Measurements from ENCODE around the gene SREBF2.

Gene SREBF2

DNA sequence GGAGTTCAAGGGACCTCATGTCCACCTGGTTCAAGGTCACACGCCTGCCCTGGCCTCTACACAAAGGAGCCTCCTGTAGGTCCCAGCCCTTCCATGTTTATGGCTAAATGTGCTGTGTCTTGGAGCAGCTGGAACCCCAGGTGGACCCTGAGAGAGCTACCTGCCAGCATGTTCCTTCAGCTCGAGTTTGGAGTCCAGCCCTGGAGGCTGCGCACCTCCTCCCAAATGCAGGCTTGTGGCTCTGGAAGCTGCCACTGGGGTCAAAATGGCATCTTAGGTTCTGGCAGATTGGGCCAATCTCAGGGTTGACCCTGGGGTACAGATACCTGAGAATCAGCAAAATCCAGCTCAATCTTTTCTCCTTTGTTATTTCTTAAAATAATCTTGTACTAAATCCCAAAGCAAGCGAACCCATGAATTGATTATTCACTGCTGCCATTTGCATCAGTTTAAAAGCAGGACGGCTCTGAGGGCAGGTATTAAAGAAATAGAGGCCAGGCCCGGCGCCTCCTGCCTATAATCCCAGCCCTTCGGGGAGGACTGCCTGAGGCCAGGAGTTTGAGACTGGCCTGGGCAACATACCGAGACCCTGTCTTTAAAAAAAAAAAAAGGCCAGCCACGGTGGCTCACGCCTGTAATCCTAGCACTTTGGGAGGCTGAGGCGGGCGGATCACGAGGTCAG, 90.8 kb downstream of the SREBF2 start:
- no peak for DNase-seq

DNA sequence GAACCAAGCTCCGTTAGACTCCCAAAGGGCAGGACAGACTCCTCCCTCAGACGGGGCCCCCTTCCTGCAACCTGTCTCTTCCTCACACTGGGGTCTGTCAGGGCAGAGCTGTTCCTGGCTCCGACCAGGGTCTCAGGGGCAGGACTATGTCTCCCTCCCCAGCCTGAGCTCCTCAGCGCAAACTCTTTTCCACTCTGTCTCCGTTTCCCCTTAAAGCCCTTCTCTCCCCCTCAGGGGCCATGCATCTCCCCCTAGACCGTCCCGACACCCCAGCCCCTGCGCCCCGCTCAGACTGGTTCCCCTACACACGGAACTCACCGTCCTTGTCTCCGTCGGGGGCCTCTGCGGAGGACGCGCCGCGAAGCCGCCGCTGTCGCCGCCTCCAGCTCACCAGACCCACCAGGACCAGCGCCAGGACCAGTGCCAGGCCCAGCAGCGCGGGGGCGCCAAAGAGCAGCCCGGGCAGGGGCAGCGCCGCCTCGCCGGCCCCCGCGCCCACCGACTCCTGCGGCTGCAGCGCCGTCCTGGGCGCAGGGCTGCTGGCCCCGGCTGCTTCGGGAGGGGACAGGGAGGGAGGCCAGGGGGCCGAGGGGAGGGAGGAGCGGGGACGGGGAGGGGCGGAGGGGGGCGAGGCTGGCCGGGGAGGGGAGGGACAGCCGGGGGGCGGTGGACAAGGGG, 93.0 kb downstream of the SREBF2 start:
- DNase-seq, result peak; percentile 64

DNA sequence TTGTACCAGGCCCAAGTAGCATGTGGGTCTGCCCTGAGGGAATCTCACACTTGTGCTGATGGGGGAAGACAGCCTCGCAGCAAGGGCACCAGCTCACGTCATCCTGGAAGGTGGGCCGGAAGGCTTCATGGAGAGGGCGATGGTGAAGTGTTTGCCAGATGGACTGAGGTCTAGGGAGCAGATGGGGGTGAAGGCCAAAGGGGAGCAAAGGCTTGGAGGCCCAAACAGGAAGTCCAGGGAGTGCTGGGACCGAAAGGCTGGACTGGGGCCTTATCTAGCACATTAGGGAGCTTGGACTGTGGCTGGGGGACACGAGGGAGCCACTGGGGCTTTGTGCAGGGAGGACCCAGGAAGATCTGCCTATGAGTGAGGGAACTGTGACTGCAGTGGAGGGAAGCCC, 94.9 kb downstream of the SREBF2 start:
- DNase-seq, result no peak

DNA sequence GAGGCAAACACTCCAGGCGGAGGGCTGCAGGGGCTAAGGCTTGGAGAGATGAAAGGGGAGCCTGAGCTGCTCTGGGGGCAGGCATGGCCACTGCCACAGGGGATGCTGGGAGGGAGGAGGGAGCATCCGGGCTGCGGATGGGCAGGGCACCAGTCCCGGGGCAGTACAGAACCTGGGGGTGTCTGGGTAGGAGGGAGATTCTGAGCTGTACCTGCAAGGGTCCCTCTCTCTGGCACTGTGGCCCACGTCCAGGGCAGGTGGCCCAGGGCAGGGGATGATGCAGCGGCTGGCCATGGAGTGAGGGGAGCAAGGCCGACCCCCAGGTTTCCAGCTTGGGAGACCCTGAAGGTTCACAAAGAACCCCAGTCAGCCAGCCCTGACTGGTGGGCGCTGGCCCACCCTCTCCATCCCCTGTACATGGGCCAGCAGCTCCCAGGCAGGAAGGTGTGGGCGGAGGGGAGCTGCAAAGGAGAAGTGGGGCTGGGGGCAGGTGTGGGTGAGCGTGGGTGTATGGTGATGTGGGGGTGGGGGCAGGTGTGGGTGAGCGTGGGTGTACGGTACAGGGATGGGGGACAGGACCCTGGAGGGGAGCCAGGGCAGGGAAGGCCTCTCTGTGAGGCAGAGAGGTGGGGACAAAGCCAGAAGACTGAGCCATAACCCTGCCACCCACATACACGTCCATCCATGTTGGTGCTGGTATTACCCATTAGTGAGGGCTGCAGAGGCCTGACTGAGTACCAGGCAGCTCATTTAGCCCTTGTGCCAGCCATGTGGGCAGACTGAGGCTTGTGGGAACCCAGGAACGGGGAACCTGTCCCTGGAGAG, 95.9 kb downstream of the SREBF2 start:
- DNase-seq, result no peak

DNA sequence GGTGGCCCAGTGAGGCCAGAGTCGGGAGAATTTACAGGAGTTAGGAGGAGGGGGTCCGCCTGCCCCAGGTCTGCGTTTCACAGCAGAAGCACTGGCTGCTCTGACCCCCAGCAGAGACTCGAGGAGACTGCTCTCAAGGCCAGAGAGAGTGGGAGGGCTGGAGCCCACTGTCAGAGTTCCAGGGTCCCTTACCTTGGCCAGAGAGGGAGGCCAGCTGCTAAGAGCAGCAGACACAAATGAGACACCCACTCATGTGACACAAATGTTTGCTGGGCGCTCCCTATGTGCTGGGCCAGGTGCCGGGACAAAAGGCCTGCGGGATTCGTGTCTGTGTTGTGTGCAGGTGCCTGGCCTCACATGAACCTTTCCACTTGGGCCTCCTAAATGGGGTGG, 96.5 kb downstream of the SREBF2 start:
- no peak for DNase-seq

DNA sequence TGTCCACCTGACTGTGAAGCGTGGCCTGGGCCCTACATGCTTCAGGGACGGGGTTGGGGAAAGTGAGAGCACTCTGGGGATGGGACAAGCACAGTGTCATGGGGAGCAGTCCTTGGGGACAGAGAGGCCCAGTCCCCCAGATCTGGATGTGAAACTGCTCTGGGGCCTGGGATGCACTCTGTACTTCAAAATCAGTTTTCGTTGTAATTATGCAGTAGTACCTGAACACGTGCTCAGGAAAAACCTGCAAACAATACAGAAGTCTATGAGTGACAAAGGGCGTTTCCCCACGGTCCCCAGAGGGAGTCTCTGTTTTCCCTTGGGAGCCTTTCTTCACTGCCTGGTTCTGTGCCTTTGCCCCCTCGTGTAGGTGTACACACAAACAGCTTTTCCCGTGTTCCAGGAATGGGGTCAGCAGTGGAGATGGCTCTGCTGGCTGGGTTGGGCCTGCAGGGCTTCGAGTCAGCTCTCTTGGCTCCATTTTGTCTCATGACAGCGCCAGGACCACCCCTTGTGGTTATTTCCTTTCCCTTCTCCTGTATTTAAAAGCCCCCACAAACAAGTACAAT, 98.9 kb downstream of the SREBF2 start:
- DNase-seq, result no peak

DNA sequence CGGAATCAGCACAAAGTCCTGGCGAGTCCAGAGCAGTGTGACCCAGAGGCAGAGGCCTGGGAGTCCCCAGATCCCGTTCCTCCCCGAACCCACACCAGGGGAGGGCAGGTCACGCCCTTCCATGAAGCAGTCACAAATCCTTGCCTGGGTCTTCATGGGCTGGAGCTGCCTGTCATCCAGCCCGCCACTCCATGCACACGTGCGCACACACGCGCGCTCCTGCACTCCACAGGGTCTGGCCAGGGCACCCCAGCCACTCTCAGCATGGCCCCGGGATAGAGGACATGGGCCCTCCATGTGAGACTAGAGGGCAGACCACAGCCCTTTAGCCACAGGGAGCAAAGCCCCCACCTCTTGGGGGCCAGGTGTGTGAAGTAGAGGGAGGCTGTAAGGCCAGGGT, 99.4 kb downstream of the SREBF2 start:
- DNase-seq, result no peak

DNA sequence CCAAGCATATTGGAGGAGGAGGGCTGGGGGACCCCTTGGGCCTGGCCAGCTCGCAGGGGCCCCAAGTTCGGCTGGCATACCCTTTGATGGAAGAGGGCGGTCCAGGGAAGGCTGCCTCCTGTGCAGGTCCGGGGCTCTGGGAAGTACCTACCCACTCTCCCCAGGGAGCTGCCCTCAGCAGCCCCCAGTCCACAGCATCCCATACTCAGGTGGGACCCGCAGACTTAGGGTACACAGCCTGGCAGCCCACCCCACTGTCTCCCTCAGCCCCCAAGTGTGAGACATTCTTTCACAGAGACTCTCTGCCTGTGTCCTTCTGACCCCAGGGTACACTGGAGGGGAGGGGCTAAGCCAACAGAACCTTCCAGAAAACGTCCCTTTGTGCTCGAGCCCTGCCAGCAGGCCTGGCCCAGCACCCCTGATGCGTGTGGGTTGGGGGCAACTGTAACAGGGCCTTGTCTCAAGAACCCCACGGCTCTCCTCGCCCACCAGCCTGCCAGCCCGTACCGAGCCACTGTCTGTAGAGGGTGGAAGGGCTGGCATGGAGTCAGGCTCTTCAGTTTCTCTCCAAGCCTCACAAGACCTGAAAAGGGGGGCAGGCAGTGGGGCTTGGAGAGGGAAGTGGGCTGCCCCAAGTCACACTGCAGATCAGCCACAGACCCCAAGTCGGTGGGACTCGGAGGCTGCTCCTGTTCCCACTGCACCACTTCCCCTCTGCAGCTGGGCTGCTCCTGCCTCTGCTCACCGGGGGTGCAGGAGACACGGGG, 100.7 kb downstream of the SREBF2 start:
- no peak for DNase-seq

DNA sequence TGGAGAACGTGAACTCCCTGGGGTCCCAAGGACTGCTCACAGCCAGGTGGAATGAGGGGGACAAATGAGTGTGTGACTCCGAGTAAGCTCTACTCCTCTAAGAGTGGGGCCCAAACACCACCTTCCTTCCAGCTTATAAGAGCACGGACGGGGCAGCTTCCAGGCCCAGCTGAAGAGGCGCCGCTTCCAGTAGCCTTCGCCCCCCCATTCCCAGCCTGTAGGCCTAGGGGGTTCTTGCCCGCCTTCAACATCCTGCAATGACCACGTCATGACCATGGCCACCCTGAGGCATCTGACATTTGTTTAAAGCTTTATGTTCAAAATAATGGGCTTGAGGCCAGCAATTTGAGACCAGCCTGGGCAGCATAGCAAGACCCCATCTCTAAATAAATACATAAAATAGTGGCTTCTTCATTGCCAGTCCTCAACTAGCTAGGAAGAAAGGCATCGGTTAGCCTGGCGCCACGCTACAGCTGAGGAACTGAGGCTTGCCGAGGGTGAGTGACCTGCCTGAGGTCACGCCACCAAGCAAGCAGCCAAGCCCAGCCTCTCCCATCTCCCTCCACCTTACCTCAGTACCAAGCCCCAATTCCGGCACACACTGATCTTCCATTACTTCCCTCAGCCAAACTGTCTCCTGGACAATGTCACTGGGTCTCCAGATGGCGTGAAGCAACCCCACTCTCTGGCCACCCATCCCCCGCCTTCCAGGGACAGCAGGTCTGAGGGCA, 101.5 kb downstream of the SREBF2 start:
- no peak for DNase-seq

DNA sequence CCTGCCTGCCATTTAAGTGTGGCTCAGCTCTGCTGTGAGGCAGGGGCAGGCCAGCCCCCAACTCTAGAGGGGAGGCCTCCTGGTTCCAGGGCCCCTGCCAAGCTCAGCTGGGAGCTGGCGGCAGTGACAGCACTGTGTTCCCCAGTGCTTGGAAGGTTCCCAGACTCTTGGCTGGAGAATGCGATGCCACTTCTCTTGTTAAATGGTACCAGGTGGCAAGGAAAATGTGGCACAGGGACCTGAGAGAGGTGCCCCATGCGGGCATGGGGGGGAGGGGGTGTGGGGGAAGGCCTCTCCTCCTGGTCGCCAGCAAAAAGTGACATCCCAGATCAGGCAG, 102.1 kb downstream of the SREBF2 start:
- DNase-seq, result no peak

DNA sequence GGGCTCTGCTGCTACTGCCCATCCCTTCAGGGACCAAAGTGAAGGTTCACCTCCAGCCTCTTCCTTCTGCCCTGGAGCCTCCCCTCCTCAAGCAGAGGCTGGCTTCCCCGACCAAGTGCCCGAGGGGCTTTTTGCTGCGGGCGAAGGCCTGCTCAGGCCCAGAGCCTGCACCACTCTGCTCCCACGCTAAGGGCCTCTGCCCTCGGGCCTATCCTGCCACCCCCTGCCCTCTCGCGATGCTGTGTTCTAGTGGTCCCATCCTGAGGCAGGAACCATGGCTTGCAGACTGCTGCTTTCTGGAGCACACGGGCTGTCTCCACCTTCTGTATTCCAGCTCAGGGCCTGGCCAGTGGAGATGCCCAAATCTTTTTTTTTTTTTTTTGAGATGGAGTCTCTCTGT, 102.6 kb downstream of the SREBF2 start:
- no peak for DNase-seq

DNA sequence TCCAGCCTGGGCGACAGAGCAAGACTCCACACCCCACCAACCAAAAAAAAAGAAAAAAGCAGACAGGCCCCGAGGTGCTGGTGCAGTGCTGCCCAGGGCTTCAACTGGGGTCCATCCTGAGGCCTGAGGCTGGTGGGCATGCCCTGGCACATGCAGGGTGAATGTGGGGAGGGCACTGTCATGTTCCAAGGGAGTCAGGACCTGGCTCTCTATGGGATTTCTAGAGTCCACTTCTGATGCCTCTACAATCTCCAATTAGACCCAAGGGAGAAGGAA, 103.9 kb downstream of the SREBF2 start:
- no peak for DNase-seq

DNA sequence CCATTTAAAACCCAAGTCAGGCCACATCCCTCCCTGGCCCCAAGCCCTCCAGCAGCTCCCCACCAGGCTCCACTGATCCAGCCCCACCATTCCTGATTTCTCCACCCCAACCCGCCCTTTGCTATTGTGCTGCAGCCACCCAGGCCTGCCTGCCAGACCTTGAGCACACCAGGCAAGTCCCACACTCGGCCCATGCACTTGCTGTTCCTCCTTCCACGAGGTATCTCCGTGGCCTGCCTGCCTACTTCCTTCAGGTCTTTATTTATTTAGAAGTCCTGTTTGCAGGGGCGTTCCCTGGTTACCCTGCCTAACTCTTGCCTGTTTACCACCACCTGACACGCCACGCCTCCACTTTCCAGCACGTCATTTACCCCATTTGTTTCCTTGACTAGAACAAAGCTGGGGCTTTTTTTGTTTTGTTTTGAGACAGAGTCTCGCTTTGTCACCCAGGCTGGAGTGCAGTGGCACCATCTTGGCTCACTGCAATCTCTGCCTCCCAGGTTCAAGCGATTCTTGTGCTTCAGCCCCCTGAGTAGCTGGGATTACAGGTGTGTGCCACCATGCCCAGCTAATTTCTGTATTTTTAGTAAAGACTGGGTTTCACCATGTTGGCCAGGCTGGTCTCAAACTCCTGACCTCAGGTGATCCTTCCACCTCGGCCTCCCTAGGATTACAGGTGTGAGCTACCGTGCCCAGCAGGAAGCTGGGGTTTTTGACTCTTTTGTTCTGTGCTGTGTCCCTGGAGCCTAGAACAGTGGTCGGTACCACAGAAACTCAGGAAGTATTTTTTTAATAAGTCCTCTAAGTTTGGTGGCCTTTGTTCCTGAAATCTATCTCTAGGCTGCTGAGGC, 107.3 kb downstream of the SREBF2 start:
- no peak for DNase-seq

DNA sequence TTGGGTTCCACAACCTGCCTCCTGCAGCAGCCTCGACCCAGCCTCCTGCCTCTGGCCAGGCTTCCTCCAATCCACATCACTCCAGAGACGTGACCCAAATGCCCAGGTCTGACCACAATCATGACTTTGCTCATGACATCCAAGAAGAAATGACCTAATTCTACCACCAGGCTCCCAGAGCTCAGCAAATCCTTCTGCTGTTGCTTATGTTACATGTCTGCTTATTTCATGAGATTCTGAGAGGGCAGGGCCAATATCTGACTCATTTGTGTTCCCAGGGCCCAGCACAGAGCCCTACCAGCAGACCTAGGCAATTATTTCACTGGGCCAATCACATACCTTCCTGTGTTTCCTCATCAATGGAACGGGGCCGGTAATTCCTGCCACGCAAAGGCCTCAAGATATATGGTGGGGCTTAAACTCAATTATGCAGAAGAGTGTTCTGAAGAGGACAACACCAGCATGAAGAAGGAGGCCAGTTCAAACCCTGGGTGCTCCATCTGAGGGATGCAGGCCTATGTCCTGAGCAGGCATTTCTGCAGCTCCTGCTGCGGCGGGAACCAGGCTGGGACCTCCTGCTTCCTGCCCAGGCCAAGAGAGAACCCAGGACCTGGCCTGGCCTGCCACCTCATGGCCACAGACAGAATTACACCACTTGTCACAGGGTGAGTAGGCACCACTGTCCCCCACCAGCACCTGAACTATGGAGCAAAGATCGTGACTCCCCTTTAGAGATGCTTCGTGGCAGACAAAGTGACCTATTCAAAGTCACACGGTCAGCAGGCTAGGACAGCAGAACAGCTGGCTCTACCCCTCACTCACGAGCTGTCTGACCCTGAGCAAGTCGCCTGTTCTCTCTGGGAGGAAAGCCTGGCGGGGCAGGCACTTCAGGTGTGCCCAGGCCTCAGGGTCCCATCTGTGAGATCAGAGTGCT, 108.2 kb downstream of the SREBF2 start:
- DNase-seq, result no peak

DNA sequence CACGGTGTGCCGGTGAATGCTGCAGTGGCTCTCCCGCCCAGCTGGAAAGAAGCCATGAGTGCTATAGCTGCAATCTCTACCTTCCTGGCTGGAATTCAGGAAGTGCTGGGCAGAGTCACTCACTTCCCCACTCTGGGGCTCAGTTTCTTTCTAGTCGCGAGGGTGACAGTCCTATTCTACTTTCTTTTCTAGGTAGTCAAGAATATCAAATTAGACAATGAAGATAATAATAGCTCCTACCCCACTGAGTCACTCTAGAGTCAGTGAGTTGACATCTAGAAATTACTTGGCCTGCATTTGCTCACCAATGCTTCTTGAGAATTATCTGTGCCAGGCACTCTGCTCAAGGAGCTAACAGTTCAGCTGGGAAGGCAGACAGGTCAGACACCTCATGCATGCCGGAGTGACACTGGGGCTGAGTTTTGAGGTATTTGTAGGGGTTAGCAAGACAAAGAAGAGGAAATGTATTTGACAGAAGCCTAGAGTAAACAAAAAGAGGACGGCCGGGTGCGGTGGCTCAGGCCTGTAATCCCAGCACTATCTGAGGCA, 110.8 kb downstream of the SREBF2 start:
- DNase-seq, result no peak

DNA sequence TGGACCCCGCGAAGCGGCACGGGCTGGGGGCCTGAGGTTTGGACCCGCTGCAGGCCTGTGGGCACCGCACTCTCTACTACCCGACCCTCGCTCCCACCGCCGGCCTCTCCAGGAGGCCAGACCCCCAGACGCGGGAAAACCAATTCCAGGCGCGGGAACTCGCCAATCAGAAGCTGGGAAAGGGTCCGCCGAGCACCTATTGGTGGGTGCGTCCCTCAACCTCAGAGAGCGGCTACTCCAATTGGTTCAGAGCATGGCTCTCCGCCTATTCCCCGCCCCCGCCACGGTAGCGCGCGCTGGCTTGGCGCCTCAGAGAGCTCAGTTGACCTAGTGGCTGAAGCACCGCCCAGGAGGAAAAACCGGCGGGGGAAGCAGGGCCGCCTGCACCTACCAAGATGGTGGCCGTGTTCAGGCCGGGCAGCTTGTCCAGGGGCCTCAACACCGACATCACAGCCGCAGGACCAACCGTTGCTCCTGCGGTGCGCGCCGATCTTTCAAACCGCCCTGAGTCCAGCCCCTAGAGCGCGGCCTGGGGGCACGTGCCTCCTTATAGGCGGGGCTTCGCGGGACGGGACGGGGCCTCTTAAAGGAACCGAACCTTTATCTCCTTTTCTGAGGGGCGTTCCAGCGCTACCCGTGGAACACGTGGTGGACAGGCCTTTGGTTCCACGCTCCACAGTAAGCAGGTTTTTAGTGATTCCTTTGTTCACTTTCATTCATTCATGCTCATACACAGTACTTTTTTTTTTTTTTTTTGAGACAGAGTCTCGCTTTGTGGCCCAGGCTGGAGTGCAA, 113.9 kb downstream of the SREBF2 start, which contains the start of gene CENPM:
TSS of gene CENPM (minus strand) at position 524 of the 795 bp plus-strand sequence. CDS start at position 448, 76 bp downstream.
- peak; percentile 72 for DNase-seq

DNA sequence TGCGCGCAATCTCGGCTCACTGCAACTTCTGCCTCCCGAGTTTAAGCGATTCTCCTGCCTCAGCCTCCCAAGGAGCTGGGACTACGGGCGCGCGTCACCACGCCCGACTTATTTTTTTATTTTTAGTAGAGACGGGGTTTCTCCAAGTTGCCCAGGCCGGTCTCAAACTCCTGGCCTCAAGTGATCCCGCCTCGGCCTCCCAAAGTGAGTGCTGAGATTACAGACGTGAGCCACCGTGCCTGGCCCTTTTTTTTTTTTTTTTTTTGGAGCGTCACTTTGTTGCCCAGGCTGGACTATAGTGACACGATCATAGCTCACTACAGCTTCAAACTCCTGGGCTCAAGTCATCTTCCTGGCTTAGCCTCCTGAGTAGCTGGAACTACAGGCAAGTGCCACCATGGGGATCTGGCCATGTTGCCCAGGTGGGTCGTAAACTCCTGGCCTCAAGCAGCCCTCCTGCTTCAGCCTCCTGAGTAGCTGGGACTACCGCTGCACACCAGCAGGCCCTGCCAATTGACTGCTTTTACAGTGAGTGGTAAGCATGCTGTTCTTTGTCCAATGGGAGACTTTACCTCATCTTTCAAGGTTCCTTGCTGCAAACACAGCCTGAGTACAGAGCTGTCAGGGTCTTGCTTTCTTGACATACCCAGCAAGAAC, 114.6 kb downstream of the SREBF2 start:
- no peak for DNase-seq

DNA sequence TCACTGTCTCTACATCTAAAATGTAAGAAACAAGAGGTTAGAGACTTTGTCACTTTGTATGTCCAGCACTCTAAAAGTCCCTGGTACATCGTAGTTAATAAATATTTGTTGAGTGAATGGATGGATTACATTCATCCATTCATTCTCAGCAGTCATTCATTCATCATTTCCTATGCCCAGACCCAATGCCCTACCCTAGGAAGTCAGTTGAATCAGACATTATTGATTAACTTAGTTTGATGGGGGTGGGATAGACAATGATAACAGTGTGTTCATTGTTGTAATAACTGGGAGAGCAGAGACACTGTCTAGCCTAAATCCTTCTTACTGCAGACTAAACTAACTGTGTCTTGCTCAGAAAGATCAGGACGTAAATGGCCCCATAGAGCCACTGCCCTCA, 115.2 kb downstream of the SREBF2 start:
- no peak for DNase-seq

Data from activated gamma-delta T cell (primary cell).